Activated CD8-positive, alpha-beta memory T cell treated with anti-CD3 and anti-CD28 coated beads, Interleukin-2, amount 50 U/mL, for 1 hour (primary cell): ENCODE data around the gene ARMC5.

Experiments used
- DNase-seq: peaks from one replicate; pipeline ENCODE4 v3.0.0-alpha.2; 2020; ENCODE audit errors: extremely low read depth

ARMC5 gene

DNA sequence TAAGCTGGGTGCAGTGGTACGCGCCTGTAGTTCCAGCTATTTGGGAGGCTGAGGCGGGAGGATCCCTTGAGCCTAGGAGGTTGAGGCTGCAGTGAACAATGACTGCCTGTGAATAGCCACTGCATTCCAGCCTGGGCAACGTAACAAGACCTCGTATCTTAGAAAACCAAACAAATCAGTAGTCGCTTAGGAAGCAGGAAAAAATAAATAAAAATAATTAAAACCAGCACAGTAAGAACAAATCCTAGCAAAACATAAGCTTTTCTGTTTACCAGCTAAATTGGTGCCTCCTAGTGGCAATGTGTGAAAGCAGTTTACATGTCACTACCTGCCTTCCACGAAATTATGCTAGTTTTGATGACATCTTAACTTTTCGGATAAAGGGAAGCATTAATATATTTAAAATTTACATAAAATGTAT is 1.3 kb downstream of the ARMC5 start:
- DNase-seq: no peak

GRCh38 chr16:31461201-31461920 is 2.1 kb downstream of the ARMC5 start:
- DNase-seq: no peak

DNA sequence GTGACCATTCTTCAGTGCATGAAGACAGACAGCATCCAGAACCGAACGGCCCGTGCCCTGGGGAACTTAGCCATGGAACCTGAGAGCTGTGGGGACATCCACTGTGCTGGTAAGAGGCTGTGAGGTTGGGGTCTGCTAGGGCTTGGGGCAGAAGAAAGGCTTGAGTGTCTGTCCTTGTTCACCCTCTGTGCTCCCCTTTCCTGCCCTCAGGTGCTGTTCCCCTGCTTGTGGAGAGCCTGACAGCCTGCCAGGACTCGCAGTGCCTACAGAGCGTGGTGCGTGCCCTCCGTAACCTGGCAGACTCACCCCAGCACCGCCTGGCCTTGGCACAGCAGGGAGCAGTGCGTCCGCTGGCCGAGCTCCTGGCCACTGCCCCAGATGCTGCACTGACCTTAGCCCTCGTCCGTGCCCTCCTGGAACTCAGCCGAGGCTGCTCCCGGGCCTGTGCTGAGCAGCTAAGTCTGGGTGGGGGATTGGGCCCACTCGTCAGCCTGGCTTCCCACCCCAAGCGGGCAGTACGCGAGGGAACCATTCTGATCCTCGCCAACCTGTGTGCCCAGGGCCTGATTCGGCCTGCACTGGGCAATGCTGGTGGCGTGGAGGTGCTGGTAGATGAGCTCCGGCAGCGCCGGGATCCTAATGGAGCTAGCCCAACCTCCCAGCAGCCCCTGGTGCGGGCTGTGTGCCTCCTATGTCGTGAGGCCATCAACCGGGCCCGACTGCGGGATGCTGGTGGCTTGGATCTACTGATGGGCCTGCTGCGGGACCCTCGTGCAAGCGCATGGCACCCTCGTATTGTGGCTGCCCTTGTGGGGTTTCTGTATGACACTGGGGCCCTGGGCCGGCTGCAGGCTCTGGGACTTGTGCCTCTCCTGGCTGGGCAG is 2.9 kb downstream of the ARMC5 start:
- DNase-seq: no peak

GRCh38 chr16:31464348-31464769 is 5.1 kb downstream of the ARMC5 start:
- no peak for DNase-seq

- DNase-seq: no peak
Measured at GRCh38 chr16:31464781-31465260, 5.5 kb downstream of the ARMC5 start.

DNA sequence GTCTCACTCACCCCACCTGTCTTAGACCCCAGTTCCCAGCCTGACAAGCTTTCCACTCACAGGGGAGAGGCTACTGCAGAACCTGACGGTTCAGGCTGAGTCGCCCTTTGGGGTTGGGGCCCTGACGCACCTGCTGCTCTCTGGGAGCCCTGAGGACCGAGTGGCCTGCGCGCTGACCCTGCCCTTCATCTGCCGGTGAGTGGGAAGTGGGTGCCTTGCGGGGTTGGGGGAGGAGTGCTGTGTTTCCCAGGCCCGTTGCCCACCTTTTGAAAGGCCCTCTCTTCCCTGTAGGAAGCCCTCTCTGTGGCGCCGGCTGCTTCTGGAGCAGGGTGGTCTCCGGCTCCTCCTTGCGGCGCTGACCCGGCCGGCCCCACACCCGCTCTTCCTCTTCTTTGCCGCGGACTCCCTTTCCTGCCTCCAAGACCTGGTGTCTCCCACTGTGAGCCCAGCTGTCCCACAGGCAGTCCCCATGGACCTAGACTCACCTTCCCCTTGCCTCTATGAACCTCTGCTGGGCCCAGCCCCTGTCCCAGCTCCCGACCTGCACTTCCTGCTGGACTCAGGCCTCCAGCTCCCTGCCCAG is 6.6 kb downstream of the ARMC5 start:
- no peak for DNase-seq

DNA sequence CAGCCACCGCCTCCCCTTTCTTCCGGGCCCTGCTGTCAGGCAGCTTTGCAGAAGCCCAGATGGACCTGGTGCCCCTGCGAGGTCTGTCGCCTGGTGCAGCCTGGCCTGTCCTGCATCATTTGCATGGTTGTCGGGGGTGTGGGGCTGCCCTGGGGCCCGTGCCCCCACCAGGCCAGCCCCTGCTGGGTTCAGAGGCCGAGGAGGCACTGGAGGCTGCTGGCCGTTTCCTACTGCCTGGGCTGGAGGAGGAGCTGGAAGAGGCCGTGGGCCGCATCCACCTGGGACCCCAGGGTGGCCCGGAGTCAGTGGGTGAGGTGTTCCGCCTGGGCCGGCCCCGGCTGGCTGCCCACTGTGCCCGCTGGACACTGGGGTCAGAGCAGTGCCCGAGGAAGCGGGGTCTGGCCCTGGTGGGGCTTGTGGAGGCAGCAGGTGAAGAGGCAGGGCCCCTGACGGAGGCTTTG is 7.1 kb downstream of the ARMC5 start:
- no peak for DNase-seq

- DNase-seq: no peak
Measured at GRCh38 chr16:31467151-31467773, 8.0 kb downstream of the ARMC5 start.

GRCh38 chr16:31467858-31468257 is 8.6 kb downstream of the ARMC5 start:
- no peak for DNase-seq

- DNase-seq: no peak
Measured at GRCh38 chr16:31470615-31471014, 11.3 kb downstream of the ARMC5 start.

- no peak for DNase-seq
Measured at GRCh38 chr16:31471241-31471874, 12.1 kb downstream of the ARMC5 start.

DNA sequence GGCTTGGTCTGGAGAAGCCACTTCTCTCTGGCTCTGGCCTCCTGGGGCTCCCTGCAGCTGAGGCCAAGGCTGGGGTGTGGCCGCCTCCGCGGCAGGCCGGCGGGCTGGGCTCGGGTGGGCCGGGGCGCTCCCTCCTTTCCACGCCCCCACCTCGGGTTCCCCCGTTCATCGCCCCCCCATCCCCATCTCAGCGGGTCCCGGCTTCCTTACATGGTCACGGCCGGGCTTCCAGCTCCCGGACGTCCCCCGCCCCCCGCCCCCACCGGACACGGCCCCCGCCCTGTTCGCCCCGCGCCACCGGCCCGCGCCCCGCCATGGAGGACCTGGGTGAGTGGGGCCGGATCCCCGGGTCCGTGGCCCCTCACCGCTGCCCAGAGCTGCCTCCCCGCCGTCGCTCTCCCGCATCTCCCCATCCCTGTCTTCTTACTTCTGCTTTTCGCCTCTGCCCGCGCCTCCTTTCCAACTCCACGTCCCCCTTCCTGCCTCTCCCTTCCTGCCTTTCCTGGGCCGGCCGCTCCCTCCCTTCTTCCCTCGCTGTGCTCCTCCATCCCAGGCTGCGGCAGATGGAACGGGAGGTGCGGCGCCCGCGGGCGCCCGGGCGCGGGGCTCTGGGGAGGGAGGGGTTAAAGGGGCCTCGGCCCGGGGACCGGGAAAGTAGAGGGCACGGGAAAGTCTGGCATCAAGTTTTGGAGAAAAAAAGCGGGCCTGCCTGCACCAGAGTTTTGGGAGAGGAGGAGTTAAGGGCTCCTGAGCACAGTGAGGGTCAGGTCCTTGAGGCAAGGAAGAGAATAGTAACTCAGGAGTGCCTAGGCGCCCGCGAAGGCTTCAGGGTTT is 12.8 kb downstream of the ARMC5 start, which contains the start of gene TGFB1I1:
TGFB1I1 (plus strand) TSS at position 278 of the 834 bp plus-strand sequence; CDS start at position 315, 37 bp downstream.
- DNase-seq: no peak

GRCh38 chr16:31472709-31473203 is 13.5 kb downstream of the ARMC5 start:
- DNase-seq: no peak

- DNase-seq: no peak
Measured at GRCh38 chr16:31473264-31473984, 14.1 kb downstream of the ARMC5 start.

DNA sequence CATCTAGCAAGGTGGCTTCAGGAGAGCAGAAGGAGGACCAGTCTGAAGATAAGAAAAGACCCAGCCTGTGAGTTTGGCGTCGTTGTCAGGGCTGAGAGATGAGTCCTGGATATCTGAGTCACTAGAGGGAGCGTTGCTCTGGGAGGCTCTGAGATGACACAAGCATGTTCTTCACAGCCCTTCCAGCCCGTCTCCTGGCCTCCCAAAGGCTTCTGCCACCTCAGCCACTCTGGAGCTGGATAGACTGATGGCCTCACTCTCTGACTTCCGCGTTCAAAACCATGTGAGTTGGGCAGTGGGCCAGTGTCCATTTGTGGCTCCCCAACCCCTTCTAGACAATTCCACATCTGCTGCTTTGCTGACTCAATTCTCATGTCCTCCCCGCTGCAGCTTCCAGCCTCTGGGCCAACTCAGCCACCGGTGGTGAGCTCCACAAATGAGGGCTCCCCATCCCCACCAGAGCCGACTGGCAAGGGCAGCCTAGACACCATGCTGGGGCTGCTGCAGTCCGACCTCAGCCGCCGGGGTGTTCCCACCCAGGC is 14.9 kb downstream of the ARMC5 start:
- no peak for DNase-seq

DNA sequence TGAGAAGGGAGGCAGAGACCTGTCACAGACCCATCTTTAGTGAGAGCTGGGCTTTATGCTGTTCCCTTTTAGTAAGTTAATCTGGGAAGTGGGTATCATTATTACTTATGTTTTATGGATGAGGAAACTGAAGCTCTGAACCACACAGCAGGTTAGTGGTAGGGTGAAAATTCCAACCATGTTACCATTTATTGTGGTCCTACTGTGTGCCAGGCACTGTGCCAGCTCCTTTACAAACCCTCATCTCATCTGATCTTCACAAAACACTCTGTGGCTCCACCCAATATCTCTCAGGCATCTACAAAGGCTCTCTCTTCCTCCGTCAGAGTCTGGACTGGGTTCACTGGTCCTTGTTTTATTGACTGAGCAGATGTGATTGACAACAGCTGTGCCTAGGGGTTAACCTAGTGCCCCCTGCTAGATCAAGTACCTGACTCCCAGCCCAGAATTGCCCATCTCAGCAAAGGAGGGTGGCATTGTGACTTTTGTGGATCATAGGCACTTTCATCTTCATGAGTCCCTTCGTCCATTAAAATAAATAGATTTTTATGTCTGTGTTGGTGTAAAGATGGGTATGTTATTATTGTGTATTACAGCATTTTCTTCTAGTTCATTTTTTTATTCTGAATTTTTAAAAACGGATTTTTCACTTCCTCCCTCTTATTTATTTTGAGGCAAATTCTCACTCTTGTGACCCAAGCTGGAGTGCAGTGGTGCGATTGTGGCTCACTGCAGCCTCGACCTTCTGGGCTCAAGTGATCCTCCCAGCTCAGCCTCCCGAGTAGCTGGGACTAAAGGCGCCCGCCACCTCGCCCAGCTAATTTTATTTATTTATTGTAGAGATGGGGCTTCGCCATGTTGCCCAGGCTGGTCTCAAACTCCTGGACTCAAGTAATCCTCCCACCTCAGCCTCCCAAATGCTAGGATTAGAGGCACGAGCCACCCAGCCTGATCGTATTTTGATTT is 15.8 kb downstream of the ARMC5 start:
- no peak for DNase-seq

- no peak for DNase-seq
Measured at GRCh38 chr16:31475946-31476302, 16.6 kb downstream of the ARMC5 start.
